ENCODE data around the gene QKI.

Gene QKI

DNA sequence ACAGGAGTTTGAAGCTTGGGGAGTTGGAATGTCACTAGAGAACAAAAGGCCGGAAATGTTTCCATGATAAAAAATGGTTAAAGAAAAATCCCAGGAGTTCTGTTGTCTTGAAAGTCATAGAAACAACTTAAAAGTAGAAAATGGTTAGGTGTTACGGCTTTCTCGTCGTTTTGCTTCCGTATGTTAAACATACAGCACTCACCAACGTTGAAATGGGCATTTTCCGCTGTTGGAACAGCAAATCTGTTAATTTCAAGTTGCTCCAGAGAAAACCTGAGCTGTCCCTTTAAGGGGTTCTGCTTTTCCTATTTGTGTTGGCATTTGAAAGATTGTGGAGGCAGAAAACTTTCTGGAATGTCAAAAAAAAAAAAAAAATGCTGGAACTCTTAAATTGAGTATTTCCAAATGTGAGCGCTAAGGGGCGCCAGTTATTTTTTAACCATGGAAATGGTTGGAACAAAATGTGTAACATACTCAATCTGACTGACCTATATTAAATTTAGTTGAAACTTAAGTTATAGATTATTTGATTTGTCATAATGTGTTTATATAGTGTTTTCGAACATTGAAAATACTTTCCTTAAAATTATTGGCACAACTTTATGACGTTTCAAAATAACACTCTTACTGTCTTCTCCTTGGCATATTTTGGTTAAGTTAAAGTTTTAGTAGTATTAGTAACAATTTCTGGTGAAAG, 2.2 kb downstream of the QKI start:
- Histone ChIP-seq H3K4me3 (replicated peaks; ENCODE audit: insufficient read depth, low read length) (peak overlapping the region; percentile 76), H3K27ac (replicated peaks) (peak overlapping the region; percentile 92), H3K27me3 (ENCODE audit: insufficient read depth, poor library complexity, severe bottlenecking) (no peaks in the 10 kb centered on the region)
- no peak for TF ChIP-seq SPI1 (IDR thresholded peaks at IDR 0.05; ENCODE audit: borderline replicate concordance, low read depth)
- peak; percentile 44 for TF ChIP-seq CTCF (IDR thresholded peaks at IDR 0.05; ENCODE audit: insufficient read depth, low read length)
- DNase-seq (ENCODE audit: low read depth in 1 of 2, low spot score in 1 of 2), result peak in 1 of 2 experiments; percentile 40

- DNase-seq (ENCODE audit: low read depth in 1 of 2, low spot score in 1 of 2), result no peak
- Histone ChIP-seq H3K27ac (replicated peaks) (no peak overlapping the region; the same call in 1 of the 2 replicates), H3K27me3 (ENCODE audit: insufficient read depth, poor library complexity, severe bottlenecking) (no peaks in the 10 kb centered on the region), H3K4me3 (replicated peaks; ENCODE audit: insufficient read depth, low read length) (peak overlapping the region; percentile 76; the same call in 1 of the 2 replicates)
- TF ChIP-seq SPI1 (IDR thresholded peaks at IDR 0.05; ENCODE audit: borderline replicate concordance, low read depth), result no peak
- TF ChIP-seq, protein P1, sequence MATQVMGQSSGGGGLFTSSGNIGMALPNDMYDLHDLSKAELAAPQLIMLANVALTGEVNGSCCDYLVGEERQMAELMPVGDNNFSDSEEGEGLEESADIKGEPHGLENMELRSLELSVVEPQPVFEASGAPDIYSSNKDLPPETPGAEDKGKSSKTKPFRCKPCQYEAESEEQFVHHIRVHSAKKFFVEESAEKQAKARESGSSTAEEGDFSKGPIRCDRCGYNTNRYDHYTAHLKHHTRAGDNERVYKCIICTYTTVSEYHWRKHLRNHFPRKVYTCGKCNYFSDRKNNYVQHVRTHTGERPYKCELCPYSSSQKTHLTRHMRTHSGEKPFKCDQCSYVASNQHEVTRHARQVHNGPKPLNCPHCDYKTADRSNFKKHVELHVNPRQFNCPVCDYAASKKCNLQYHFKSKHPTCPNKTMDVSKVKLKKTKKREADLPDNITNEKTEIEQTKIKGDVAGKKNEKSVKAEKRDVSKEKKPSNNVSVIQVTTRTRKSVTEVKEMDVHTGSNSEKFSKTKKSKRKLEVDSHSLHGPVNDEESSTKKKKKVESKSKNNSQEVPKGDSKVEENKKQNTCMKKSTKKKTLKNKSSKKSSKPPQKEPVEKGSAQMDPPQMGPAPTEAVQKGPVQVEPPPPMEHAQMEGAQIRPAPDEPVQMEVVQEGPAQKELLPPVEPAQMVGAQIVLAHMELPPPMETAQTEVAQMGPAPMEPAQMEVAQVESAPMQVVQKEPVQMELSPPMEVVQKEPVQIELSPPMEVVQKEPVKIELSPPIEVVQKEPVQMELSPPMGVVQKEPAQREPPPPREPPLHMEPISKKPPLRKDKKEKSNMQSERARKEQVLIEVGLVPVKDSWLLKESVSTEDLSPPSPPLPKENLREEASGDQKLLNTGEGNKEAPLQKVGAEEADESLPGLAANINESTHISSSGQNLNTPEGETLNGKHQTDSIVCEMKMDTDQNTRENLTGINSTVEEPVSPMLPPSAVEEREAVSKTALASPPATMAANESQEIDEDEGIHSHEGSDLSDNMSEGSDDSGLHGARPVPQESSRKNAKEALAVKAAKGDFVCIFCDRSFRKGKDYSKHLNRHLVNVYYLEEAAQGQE (IDR thresholded peaks at IDR 0.05; ENCODE audit: insufficient replicate concordance, low read depth), result no peak
- no peak for TF ChIP-seq GABPA (IDR thresholded peaks at IDR 0.05; ENCODE audit: low read depth)
- no peak for TF ChIP-seq CTCF (IDR thresholded peaks at IDR 0.05; ENCODE audit: insufficient read depth, low read length)
- TF ChIP-seq POLR2AphosphoS5 (IDR thresholded peaks at IDR 0.05; ENCODE audit: low read depth), result no peak
Measured at GRCh38 chr6:163417595-163417994, 3.1 kb downstream of the QKI start.

DNA sequence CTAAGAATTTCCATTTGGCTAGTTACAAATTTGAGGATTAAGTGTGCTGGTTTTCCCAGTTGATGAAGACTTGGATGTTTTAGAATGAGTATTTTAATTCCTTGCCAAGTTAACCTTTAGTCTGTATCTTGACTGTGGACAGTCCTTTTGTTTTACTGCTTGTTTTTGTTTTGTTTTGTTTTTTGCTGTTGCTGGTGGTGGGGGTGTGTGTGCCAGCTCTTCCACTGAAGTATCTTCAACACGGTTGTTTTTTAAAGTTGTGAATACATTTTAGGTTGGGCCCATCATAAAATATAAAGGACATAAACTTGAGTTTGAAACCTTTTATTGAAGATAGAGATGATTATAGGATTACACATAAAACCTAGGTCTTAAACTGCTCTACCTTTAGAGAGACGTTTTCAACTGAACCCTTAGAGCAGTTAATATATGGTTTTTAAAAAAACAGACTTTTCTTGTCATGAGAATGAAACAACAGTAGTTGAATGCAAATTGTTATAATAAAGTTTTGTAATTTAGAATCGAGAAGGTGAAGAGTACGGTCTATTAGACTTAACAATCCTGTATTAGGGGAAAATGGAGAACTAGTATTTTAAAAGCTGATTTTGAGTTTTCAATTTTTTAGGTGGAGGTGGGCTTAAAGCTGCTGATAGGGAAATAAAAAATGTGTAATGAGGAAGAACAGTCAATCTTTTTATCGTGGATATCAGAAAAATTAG, 4.0 kb downstream of the QKI start:
- TF ChIP-seq CTCF (IDR thresholded peaks at IDR 0.05; ENCODE audit: insufficient read depth, low read length), result no peak
- TF ChIP-seq, protein P1 (IDR thresholded peaks at IDR 0.05; ENCODE audit: insufficient replicate concordance, low read depth), result no peak
- TF ChIP-seq SPI1 (IDR thresholded peaks at IDR 0.05; ENCODE audit: borderline replicate concordance, low read depth), result no peak
- no peak for TF ChIP-seq POLR2AphosphoS5 (IDR thresholded peaks at IDR 0.05; ENCODE audit: low read depth)
- Histone ChIP-seq H3K27me3 (ENCODE audit: insufficient read depth, poor library complexity, severe bottlenecking) (no peaks in the 10 kb centered on the region), H3K4me3 (replicated peaks; ENCODE audit: insufficient read depth, low read length) (no peak overlapping the region), H3K27ac (replicated peaks) (peak overlapping the region; percentile 31)
- DNase-seq (ENCODE audit: low read depth in 1 of 2, low spot score in 1 of 2), result no peak

All from HL-60 (cell line).